ENCODE results near the gene PTPRK.

Gene PTPRK

DNA sequence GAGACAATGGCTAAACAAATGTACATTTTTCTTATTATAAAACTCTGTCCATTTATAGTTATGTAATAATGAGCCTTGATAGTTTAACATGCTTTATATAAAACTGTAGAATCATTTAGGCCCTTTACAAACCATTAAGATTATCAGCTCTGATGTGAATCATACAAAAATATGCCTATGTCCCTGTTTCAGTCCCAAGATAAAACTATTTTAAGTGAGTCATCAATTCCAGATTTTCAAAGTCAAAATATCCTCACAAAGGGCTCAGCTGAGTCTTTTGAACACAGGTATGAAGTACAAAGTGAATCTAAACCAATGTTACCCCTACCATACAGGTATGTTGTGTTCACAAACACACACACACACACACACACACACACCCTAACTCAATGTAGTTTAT lies 88.0 kb downstream of the PTPRK start:
- H3K4me2 ChIP-seq (ENCODE audit: low read length): no peak overlapping the region
- no peak for TF ChIP-seq EZH2 (IDR thresholded peaks at IDR 0.05; ENCODE audit: borderline replicate concordance, low read length)
- TF ChIP-seq, protein P1, sequence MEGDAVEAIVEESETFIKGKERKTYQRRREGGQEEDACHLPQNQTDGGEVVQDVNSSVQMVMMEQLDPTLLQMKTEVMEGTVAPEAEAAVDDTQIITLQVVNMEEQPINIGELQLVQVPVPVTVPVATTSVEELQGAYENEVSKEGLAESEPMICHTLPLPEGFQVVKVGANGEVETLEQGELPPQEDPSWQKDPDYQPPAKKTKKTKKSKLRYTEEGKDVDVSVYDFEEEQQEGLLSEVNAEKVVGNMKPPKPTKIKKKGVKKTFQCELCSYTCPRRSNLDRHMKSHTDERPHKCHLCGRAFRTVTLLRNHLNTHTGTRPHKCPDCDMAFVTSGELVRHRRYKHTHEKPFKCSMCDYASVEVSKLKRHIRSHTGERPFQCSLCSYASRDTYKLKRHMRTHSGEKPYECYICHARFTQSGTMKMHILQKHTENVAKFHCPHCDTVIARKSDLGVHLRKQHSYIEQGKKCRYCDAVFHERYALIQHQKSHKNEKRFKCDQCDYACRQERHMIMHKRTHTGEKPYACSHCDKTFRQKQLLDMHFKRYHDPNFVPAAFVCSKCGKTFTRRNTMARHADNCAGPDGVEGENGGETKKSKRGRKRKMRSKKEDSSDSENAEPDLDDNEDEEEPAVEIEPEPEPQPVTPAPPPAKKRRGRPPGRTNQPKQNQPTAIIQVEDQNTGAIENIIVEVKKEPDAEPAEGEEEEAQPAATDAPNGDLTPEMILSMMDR (IDR thresholded peaks at IDR 0.05; ENCODE audit: low read length): no peak

DNA sequence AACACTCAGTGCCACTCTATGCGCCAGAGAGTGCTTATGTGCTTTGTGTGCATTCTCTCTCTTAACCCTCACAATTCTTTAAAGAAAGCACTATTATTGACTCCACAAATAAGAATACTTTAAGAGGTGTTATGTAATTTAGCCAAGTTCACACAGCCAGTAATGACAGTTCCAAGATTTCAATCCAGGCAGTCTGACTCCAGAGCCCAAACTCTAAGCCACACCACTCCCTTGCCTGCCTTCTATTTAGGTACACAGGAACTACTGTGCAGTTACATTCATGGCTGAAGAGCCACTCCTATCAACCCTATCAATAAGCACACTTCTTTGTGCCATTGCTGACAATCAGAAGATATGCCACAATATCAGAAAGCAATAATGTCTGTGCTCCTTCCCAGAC lies 93.3 kb downstream of the PTPRK start:
- no peaks in the 10 kb centered on the region for H3K36me3 ChIP-seq (ENCODE audit: insufficient read depth, low read length)
- TF ChIP-seq EZH2 (IDR thresholded peaks at IDR 0.05; ENCODE audit: borderline replicate concordance, low read length): no peak
- TF ChIP-seq, protein P1 (IDR thresholded peaks at IDR 0.05; ENCODE audit: low read length): no peak
- H3K4me1 ChIP-seq (ENCODE audit: insufficient read depth, low read length, severe bottlenecking): no peaks in the 10 kb centered on the region

More for the DNA sequence above, 88.0 kb downstream of the PTPRK start:
- no peaks in the 10 kb centered on the region for H3K79me2 ChIP-seq (ENCODE audit: insufficient read depth, low read length)
- H3K36me3 ChIP-seq (ENCODE audit: insufficient read depth, low read length): no peaks in the 10 kb centered on the region
- no peaks in the 10 kb centered on the region for H3K9me3 ChIP-seq (ENCODE audit: low read length)
- H3K9me2 ChIP-seq (ENCODE audit: low read depth, low read length): no peaks in the 10 kb centered on the region
- H2AFZ ChIP-seq (ENCODE audit: low read length): no peak overlapping the region
- H3K4me1 ChIP-seq (ENCODE audit: insufficient read depth, low read length, severe bottlenecking): no peaks in the 10 kb centered on the region
- H4K20me1 ChIP-seq (ENCODE audit: insufficient read depth, low read length): no peaks in the 10 kb centered on the region
- H3F3A ChIP-seq (ENCODE audit: insufficient read depth, low read length): no peaks in the 10 kb centered on the region
- no peaks in the 10 kb centered on the region for H3K27me3 ChIP-seq (ENCODE audit: insufficient read depth, low read length)
- H3K27ac ChIP-seq (ENCODE audit: low read depth, low read length, poor library complexity, severe bottlenecking): no peak overlapping the region
- no peak overlapping the region for H3K9ac ChIP-seq (ENCODE audit: low read length)
- no peak overlapping the region for H3K4me3 ChIP-seq (ENCODE audit: low read depth, low read length, poor library complexity, severe bottlenecking)

DNA sequence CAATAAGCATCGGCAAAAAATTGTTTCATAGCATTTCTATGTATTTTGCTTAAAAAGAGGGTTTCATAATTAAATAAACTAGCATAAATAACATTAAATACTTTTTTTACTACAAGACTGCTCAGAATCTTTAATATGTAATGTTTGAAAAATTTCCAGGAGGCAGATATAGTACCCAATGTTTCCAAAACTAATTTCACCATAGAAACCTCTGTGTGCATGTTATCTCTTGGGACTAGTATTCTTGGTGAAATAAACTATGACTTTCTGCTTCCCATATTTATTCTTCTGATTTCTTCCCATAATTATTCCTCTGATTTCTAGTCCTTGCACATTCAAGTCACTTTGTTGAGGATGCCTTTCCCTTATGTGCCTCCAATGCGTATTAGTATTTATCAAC lies 94.5 kb downstream of the PTPRK start:
- H3K27ac ChIP-seq (ENCODE audit: low read depth, low read length, poor library complexity, severe bottlenecking): no peak overlapping the region
- no peak for TF ChIP-seq EZH2 (IDR thresholded peaks at IDR 0.05; ENCODE audit: borderline replicate concordance, low read length)
- TF ChIP-seq, protein P1 (IDR thresholded peaks at IDR 0.05; ENCODE audit: low read length): no peak
- H2AFZ ChIP-seq (ENCODE audit: low read length): no peak overlapping the region
- no peaks in the 10 kb centered on the region for H3K9me3 ChIP-seq (ENCODE audit: low read length)
- no peaks in the 10 kb centered on the region for H3F3A ChIP-seq (ENCODE audit: insufficient read depth, low read length)
- H3K9me2 ChIP-seq (ENCODE audit: low read depth, low read length): no peaks in the 10 kb centered on the region
- no peak overlapping the region for H3K4me3 ChIP-seq (ENCODE audit: low read depth, low read length, poor library complexity, severe bottlenecking)
- H3K4me1 ChIP-seq (ENCODE audit: insufficient read depth, low read length, severe bottlenecking): no peaks in the 10 kb centered on the region
- H3K4me2 ChIP-seq (ENCODE audit: low read length): no peak overlapping the region
- no peaks in the 10 kb centered on the region for H4K20me1 ChIP-seq (ENCODE audit: insufficient read depth, low read length)
- no peaks in the 10 kb centered on the region for H3K36me3 ChIP-seq (ENCODE audit: insufficient read depth, low read length)
- H3K79me2 ChIP-seq (ENCODE audit: insufficient read depth, low read length): no peaks in the 10 kb centered on the region
- no peak overlapping the region for H3K9ac ChIP-seq (ENCODE audit: low read length)
- no peaks in the 10 kb centered on the region for H3K27me3 ChIP-seq (ENCODE audit: insufficient read depth, low read length)

More for the DNA sequence above, 93.3 kb downstream of the PTPRK start:
- H3K27ac ChIP-seq (ENCODE audit: low read depth, low read length, poor library complexity, severe bottlenecking): no peak overlapping the region
- no peak overlapping the region for H3K9ac ChIP-seq (ENCODE audit: low read length)
- no peaks in the 10 kb centered on the region for H3K27me3 ChIP-seq (ENCODE audit: insufficient read depth, low read length)
- no peaks in the 10 kb centered on the region for H3F3A ChIP-seq (ENCODE audit: insufficient read depth, low read length)
- H3K4me3 ChIP-seq (ENCODE audit: low read depth, low read length, poor library complexity, severe bottlenecking): no peak overlapping the region
- no peaks in the 10 kb centered on the region for H3K79me2 ChIP-seq (ENCODE audit: insufficient read depth, low read length)
- H3K9me2 ChIP-seq (ENCODE audit: low read depth, low read length): no peaks in the 10 kb centered on the region
- no peaks in the 10 kb centered on the region for H3K9me3 ChIP-seq (ENCODE audit: low read length)
- H3K4me2 ChIP-seq (ENCODE audit: low read length): no peak overlapping the region
- H4K20me1 ChIP-seq (ENCODE audit: insufficient read depth, low read length): no peaks in the 10 kb centered on the region
- H2AFZ ChIP-seq (ENCODE audit: low read length): no peak overlapping the region
